K562 (cell line): ENCODE data around the gene RAD54L. TPM values are rescaled to one million over a fixed set of nuclear protein-coding genes. Genes with fewer than 3 reads are reported as not detected.
A peak's percentile ranks its signal among the peaks of the same experiment; 100 is the strongest.

Experiments used
- AFF4 ChIP-seq: sonication (generic); formaldehyde crosslinking; IDR thresholded peaks from 2 replicates; pipeline ENCODE4 v1.8.0; 2023; ENCODE audit warnings: mild to moderate bottlenecking, missing genetic modification reagents
- CBFA2T2 ChIP-seq: fragments of 450-650 bp; conservative IDR thresholded peaks from 2 replicates; pipeline ENCODE4 v1.6.1; 2017; ENCODE audit warnings: mild to moderate bottlenecking
- CBFA2T3 ChIP-seq: fragments of 450-650 bp; IDR thresholded peaks from 2 replicates; pipeline ENCODE4 v1.6.1; 2017
- CEBPB ChIP-seq: fragments of 450-650 bp; IDR thresholded peaks from 2 replicates; pipeline ENCODE4 v1.6.1; 2016; ENCODE audit warnings: missing genetic modification characterization, missing compliant biosample characterization
- CHCHD3 ChIP-seq: fragments of 250-450 bp; sonication (Bioruptor Pico); IDR thresholded peaks from 2 replicates; pipeline ENCODE4 v2.1.2; 2022; ENCODE audit warnings: mild to moderate bottlenecking
- CTBP1 ChIP-seq: fragments of 450-650 bp; IDR thresholded peaks from 2 replicates; pipeline ENCODE4 v1.6.1; 2016; ENCODE audit warnings: borderline replicate concordance
- NCOR1 ChIP-seq: fragments of 450-650 bp; IDR thresholded peaks from 2 replicates; pipeline ENCODE4 v1.6.1; 2016; ENCODE audit warnings: mild to moderate bottlenecking, moderate library complexity
- POLR2AphosphoS2 ChIP-seq: IDR thresholded peaks from 2 replicates; pipeline ENCODE4 v1.6.1; 2012; ENCODE audit warnings: low read length, improper control_type of control experiment
- POLR2AphosphoS5 ChIP-seq: IDR thresholded peaks from 2 replicates; pipeline ENCODE4 v1.6.1; 2011; ENCODE audit warnings: mild to moderate bottlenecking, low read depth, low read length, moderate library complexity; ENCODE audit not compliant: control insufficient read depth, insufficient read depth
- POLR2B ChIP-seq: fragments of 450-650 bp; IDR thresholded peaks from 2 replicates; pipeline ENCODE4 v1.6.1; 2018; ENCODE audit warnings: low read depth; ENCODE audit not compliant: partially characterized antibody
- POLR2G ChIP-seq: fragments of 200-400 bp; formaldehyde crosslinking; IDR thresholded peaks from 2 replicates; pipeline ENCODE4 v1.6.1; 2017; ENCODE audit warnings: low read depth, mild to moderate bottlenecking, antibody characterized with exemption, low read length, moderate library complexity
- SPI1 ChIP-seq: IDR thresholded peaks from 2 replicates; pipeline ENCODE4 v1.6.1; 2011; ENCODE audit warnings: low read depth, low read length, control low read depth, borderline replicate concordance
- SRSF1 ChIP-seq: fragments of 200-400 bp; formaldehyde crosslinking; IDR thresholded peaks from 2 replicates; pipeline ENCODE4 v1.6.1; 2017; ENCODE audit warnings: mild to moderate bottlenecking, low read depth, low read length, moderate library complexity
- TCF3 ChIP-seq: sonication (generic); formaldehyde crosslinking; IDR thresholded peaks from 2 replicates; pipeline ENCODE4 v1.4.0; 2020; ENCODE audit warnings: mild to moderate bottlenecking, missing genetic modification reagents
- ZMIZ1 ChIP-seq, 2 experiments: fragments of 150-350 bp in 1 of 2; IDR thresholded peaks; 2 replicates each; pipeline ENCODE4 v1.6.1; 2012 to 2016; ENCODE audit warnings: low read depth in 2 of 2, low read length in 2 of 2, mild to moderate bottlenecking in 1 of 2, moderate library complexity in 1 of 2
- polyA plus RNA-seq, 8 experiments: library from polyadenylated mRNA; depleted of rRNA in 4 of 8; stranded (reverse) in 5 of 8; unstranded in 3 of 8; fragments of >200 nt; fragmentation: Nextera tagmentation in 2 of 8; fragmentation: Illumina TruSeq in 1 of 8; extraction: Ambion mirVana in 2 of 8; extraction: Trizol in 1 of 8; gene quantifications; 2 replicates each; pipeline versions ENCODE4 v1.2.1 to v1.2.3, GENCODE V29; 2011 to 2014; ENCODE audit warnings: inconsistent platforms in 1 of 8, missing spikeins in 1 of 8
- total RNA-seq, 7 experiments: library from RNA; depleted of rRNA in 6 of 7; stranded (reverse); fragments of >200 nt in 6 of 7; fragmentation: Illumina TruSeq in 2 of 7; extraction: Trizol in 2 of 7; gene quantifications; 2 replicates each; pipeline versions ENCODE4 v1.2.1 to v1.2.3, GENCODE V29; 2011 to 2021; ENCODE audit warnings: low replicate concordance in 1 of 7

The RAD54L gene
- total and polyA plus RNA-seq, 9 of the 15 experiments (the other 6 are each of a cell fraction or from before 2014, with no cell fraction given) = 17.9 to 92.3 (median 37.5) TPM

GRCh38 chr1:46277658-46278373 lies 30.3 kb downstream of the RAD54L start (continued):
- 0 out of 2 replicates have a peak, but pooled peaks have one; percentile 19 for TF ChIP-seq AFF4 (CRISPR knock-in tag)
- peak; percentile 42; the same call in 1 of the 2 replicates for TF ChIP-seq TCF3
- TF ChIP-seq POLR2G = peak; percentile 63; the same call in 1 of the 2 replicates
- TF ChIP-seq CBFA2T2 = 0 out of 2 replicates have a peak, but pooled peaks have one; percentile 8
- no peak for TF ChIP-seq SRSF1
- TF ChIP-seq CBFA2T3 = peak; percentile 23
- peak; percentile 82 for TF ChIP-seq POLR2AphosphoS2
- peak; percentile 8; the same call in 1 of the 2 replicates for TF ChIP-seq NCOR1
- no peak for TF ChIP-seq CEBPB (tag)
- 0 out of 4 replicates have a peak, but pooled peaks of 1 of the 2 experiments have one; percentile 4 for TF ChIP-seq ZMIZ1 (IDR thresholded peaks at IDR 0.05; ENCODE audit: low read depth in 2 of 2, low read length in 2 of 2)
- peak; percentile 37 for TF ChIP-seq POLR2B
- TF ChIP-seq SPI1 = 0 out of 2 replicates have a peak, but pooled peaks have one; percentile 14
- peak; percentile 31; the same call in 1 of the 2 replicates for TF ChIP-seq CTBP1
- TF ChIP-seq CHCHD3 (CRISPR knock-in tag) = no peak
- peak; percentile 54; the same call in 1 of the 2 replicates for TF ChIP-seq POLR2AphosphoS5
